Measurements from ENCODE around the gene COLEC12.

Gene COLEC12

GRCh38 chr18:362311-363290 lies 137.9 kb downstream of the COLEC12 start:
- DNase-seq (ENCODE audit: low read depth in 3 of 3): no peak

- DNase-seq (ENCODE audit: low read depth in 3 of 3): no peak
Observed at GRCh38 chr18:361941-362310, 138.6 kb downstream of the COLEC12 start.

- no peak for DNase-seq (ENCODE audit: low read depth in 3 of 3)
Observed at GRCh38 chr18:361100-361732, 139.3 kb downstream of the COLEC12 start.

GRCh38 chr18:360676-361075 lies 139.8 kb downstream of the COLEC12 start:
- no peak for DNase-seq (ENCODE audit: low read depth in 3 of 3)

DNA sequence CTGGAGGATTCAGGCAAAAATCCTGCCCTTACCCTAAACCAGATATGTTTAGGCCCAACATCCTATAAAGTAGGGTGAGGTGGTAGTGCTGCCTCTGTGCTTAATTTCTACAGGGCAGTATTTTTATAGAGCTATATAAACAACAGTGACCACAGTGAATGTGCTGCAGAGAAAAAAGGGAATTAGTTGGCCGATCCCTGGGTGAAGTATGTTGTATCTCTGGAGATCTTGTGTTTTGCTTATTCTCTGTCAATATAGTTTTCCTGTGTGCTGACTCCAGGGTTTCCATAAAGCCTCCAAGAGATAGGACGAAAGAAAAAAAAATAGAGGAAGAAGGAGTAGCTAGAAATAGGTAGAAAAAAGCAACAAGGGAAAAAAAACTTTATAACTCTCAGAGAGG lies 143.7 kb downstream of the COLEC12 start:
- DNase-seq (ENCODE audit: low read depth in 3 of 3): no peak

GRCh38 chr18:355678-356077 lies 144.8 kb downstream of the COLEC12 start:
- DNase-seq (ENCODE audit: low read depth in 3 of 3): no peak

- no peak for DNase-seq (ENCODE audit: low read depth in 3 of 3)
Observed at GRCh38 chr18:354471-354870, 146.0 kb downstream of the COLEC12 start.

DNA sequence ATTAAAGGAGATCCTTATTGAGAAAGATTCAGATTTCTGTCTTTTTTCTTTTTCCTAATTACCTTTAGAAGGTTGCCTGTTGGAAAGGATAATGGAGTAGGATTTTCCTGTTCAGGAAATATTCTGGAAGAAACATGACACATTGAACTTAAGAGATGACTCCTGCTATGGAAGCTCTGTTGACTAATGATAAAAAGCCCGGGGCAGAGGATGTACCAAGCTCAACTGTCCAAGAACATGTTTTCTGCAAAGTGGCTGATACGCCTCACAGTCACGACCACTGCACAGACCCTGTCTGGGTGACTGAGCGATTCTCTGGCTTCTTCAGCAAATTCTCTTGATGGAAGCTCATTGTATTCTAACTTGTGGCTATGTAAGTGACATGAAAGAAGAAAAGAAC lies 146.5 kb downstream of the COLEC12 start:
- DNase-seq (ENCODE audit: low read depth in 3 of 3): no peak

GRCh38 chr18:352438-352837 lies 148.1 kb downstream of the COLEC12 start:
- no peak for DNase-seq (ENCODE audit: low read depth in 3 of 3)

GRCh38 chr18:350953-351572 lies 149.4 kb downstream of the COLEC12 start:
- DNase-seq (ENCODE audit: low read depth in 3 of 3): no peak

DNA sequence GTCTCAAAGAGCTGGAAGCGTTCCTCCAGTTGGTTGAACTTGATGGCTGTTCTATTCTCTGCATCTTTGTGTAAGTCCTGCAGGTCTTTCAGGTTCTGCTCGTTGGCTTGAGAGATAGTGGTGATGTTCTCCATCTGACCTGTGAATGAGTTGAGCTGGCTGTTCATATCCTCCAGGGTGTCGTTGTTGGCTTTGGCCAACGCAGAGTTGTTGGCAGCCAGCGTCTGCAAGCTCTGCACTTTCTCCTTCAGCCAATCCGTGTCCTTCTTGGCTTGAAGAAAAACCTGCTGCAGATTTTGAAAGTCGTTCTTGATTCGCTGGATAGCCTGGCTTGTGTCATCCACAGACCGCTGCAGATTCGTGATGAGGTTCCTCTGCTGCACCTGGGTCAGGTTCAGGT lies 153.9 kb downstream of the COLEC12 start:
- no peak for DNase-seq (ENCODE audit: low read depth in 3 of 3)

DNA sequence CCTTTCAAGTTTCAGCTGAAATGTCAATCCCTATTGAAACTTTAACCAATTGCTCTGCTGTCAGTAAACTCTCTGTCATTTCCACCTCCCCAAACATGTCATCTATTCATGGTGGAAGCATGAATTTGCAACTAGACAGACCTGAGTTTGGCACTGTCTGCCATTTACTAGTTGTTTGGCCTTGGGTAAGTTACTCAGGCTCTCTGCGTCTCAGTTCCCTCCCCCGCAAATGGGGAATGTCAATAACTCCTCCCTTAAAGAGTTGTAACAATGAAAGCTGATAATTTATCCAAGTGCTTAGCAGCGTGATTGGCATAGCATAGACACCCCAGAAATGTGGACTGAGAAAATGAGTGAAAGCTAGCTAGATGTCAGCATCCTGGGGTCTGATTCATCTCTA lies 159.4 kb downstream of the COLEC12 start:
- DNase-seq (ENCODE audit: low read depth in 3 of 3): no peak

GRCh38 chr18:340044-340443 lies 160.5 kb downstream of the COLEC12 start:
- no peak for DNase-seq (ENCODE audit: low read depth in 3 of 3)

DNA sequence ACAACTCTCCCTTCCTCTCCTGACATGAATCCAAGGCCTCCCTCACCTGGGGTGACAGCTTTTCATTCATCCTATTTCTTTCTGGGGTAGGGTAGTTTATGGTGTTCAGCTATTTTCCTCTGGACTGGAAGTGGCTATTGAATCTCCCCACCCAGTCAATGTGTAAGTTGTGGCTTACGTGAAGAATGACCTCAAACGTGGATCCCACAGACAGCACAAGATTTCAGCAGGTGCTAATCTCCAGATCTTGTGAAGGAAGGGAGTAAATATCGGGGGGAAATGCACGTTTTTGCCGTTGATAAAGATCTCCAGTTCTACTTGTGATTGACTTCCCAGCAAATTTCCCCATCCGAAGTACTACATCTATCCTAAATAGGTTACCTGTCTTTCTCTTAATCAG lies 161.3 kb downstream of the COLEC12 start:
- no peak for DNase-seq (ENCODE audit: low read depth in 3 of 3)

DNA sequence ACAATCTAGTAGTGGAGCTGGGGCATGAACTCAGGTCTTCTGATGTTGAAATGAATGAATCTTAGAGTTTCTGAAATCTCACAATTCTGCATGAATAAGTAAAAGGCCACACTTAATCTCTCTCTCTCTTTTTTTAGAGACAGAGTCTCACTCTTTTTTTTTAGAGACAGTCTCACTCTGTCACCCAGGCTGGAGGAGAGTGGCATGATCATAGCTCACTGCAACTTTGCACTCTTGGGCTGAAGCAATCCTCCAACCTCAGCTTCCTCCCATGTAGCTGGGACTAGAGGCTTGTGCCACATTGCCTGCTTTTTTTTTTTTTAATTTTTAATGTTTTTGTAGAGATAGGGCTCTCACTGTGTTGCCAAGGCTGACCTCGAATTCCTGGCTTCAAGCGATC lies 163.8 kb downstream of the COLEC12 start:
- DNase-seq (ENCODE audit: low read depth in 3 of 3): no peak

GRCh38 chr18:335733-336132 lies 164.8 kb downstream of the COLEC12 start:
- DNase-seq (ENCODE audit: low read depth in 3 of 3): no peak

- DNase-seq (ENCODE audit: low read depth in 3 of 3): no peak
Observed at GRCh38 chr18:334575-335132, 165.8 kb downstream of the COLEC12 start.

DNA sequence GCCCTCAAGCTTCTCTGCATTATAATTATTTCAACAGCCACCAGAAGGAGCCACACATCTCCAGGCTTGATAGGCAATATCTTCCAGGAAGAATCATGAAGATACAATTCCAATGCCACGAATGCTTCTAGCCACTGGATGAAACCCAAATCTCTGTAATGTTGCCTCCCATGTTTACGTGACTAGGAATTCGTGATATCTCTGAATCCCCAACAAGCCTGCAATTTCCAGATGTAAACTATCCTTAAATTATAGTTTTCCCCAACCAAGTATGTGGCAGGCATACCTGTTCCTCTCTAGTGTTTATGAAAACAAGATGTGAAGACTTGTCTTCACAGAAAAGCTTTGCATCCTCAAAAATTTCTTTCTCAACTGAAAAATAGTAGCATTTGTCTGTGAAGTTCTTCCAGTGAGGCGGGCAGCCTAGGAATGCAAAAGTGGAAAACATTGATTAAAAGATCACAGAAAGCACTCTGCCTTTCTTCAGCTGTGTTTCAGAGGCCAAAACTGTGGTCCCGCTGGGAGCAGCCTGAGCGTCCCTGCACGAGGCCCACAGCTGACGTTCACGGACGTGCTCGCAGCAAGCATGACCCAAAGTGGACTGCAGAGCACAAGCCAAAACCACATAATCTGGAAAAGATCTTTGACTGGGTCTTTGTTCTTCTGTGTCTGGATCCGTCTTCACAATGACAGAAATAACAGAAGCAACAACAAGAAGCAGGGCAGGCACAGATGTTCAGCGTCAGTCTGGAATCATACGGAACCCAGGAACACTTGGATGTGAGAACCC lies 167.6 kb downstream of the COLEC12 start:
- DNase-seq (ENCODE audit: low read depth in 3 of 3): no peak

GRCh38 chr18:332007-332406 lies 168.5 kb downstream of the COLEC12 start:
- no peak for DNase-seq (ENCODE audit: low read depth in 3 of 3)

DNA sequence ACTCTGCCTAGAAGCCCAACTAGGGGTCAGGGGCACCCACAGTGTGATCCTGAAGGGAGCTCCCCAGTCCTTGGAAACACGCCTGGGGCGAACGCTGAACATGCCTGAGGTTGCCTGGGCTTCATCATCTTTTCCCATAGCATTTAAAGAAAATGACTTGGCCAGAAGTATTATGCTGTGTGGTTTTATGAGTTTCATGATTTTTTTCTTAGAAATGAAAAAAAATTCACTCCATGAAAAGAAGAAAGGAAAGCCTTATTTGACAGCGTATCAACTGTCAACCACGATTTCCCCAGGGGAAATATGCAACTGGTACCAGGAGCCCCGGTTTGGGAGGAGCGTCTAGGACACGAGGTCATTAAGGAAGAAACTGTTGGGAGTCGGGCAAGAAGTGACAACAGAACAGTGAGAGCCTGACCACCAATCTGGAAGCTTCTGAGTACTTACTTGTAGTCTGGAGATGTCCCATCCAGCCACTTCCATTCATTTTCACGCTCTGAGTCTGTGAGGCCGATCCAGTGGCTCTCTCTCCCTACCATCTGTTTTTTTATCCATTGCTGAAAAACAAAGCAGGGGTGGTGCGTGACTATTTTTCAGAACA lies 169.2 kb downstream of the COLEC12 start:
- no peak for DNase-seq (ENCODE audit: low read depth in 3 of 3)

GRCh38 chr18:328928-329327 lies 171.6 kb downstream of the COLEC12 start:
- no peak for DNase-seq (ENCODE audit: low read depth in 3 of 3)

Measured in stimulated activated CD4-positive, alpha-beta T cell treated with anti-CD3 and anti-CD28 coated beads, TNF-alpha, amount 100 ng/mL, for 48 hours (primary cell).